GM23248 (cell line): ENCODE data around the gene FCER2.

ENCODE experiments used
- EZH2 ChIP-seq: fragments of 200-600 bp; sonication (generic); IDR thresholded peaks from 2 replicates; pipeline ENCODE4 v1.6.1; 2018; ENCODE audit warnings: antibody characterized with exemption, mild to moderate bottlenecking; ENCODE audit not compliant: insufficient read depth, poor library complexity, severe bottlenecking
- EZH2phosphoT487 ChIP-seq: fragments of 200-600 bp; sonication (generic); IDR thresholded peaks from 2 replicates; pipeline ENCODE4 v1.6.1; 2018; ENCODE audit warnings: antibody characterized with exemption, moderate library complexity, mild to moderate bottlenecking, low read depth; ENCODE audit not compliant: insufficient read depth

- TF ChIP-seq EZH2 (no peak), EZH2phosphoT487 (no peak)
Observed at GRCh38 chr19:7734220-7735203, 32.6 kb upstream of the FCER2 start.
